GM19023 (cell line): Measurements from ENCODE around the gene EFCAB8.

Experiments
- ATAC-seq: cut with Tn5 transposase; IDR thresholded peaks from one replicate; pipeline ENCODE4 v1.9.1; 2021; ENCODE audit warnings: mild to moderate bottlenecking, moderate library complexity; ENCODE audit not compliant: unreplicated experiment

Gene EFCAB8

GRCh38 chr20:32908334-32909292 lies 49.9 kb downstream of the EFCAB8 start:
- ATAC-seq = no peak

- ATAC-seq = no peak
Observed at GRCh38 chr20:32909451-32909850, 50.7 kb downstream of the EFCAB8 start.

- ATAC-seq = no peak
Observed at GRCh38 chr20:32909896-32910571, 51.3 kb downstream of the EFCAB8 start.

- no peak for ATAC-seq
Observed at GRCh38 chr20:32911355-32911754, 52.6 kb downstream of the EFCAB8 start.

- ATAC-seq = no peak
Observed at GRCh38 chr20:32912688-32913087, 54.0 kb downstream of the EFCAB8 start.

- no peak for ATAC-seq
Observed at GRCh38 chr20:32914031-32914430, 55.3 kb downstream of the EFCAB8 start.

- no peak for ATAC-seq
Observed at GRCh38 chr20:32917191-32917950, 58.6 kb downstream of the EFCAB8 start.

GRCh38 chr20:32918296-32918695 lies 59.6 kb downstream of the EFCAB8 start:
- no peak for ATAC-seq

- no peak for ATAC-seq
Observed at GRCh38 chr20:32918751-32919150, 60.0 kb downstream of the EFCAB8 start.

- ATAC-seq = no peak
Observed at GRCh38 chr20:32920066-32920465, 61.3 kb downstream of the EFCAB8 start.

GRCh38 chr20:32920530-32921298 lies 62.0 kb downstream of the EFCAB8 start:
- ATAC-seq = no peak

- no peak for ATAC-seq
Observed at GRCh38 chr20:32922466-32922865, 63.7 kb downstream of the EFCAB8 start.

- ATAC-seq = no peak
Observed at GRCh38 chr20:32924781-32925180, 66.1 kb downstream of the EFCAB8 start.

- ATAC-seq = no peak
Observed at GRCh38 chr20:32925481-32926196, 66.9 kb downstream of the EFCAB8 start.

GRCh38 chr20:32929162-32929561 lies 70.4 kb downstream of the EFCAB8 start:
- ATAC-seq = no peak

- no peak for ATAC-seq
Observed at GRCh38 chr20:32930181-32930580, 71.5 kb downstream of the EFCAB8 start.

- ATAC-seq = no peak
Observed at GRCh38 chr20:32930701-32931100, 72.0 kb downstream of the EFCAB8 start.

GRCh38 chr20:32934580-32934979 lies 75.9 kb downstream of the EFCAB8 start:
- ATAC-seq = no peak

- ATAC-seq = no peak
Observed at GRCh38 chr20:32941155-32941885, 82.6 kb downstream of the EFCAB8 start.
